Measurements from ENCODE around the gene RGS6.

- TF ChIP-seq CTCF (conservative IDR thresholded peaks at IDR 0.05 in 1 of 2, IDR thresholded peaks at IDR 0.05 in 1 of 2; ENCODE audit: low read depth in 1 of 2, low read length in 2 of 2) (no peak), EZH2 (IDR thresholded peaks at IDR 0.05; ENCODE audit: low read length, missing control alignments) (no peak)
Measured at GRCh38 chr14:72589652-72590051, 657.4 kb downstream of the RGS6 start.

All from fibroblast of lung (primary cell).